Activated CD4-positive, alpha-beta T cell treated with anti-CD3 and anti-CD28 coated beads for 36 hours (primary cell): Measurements from ENCODE around the gene GMPR2. TPM values are rescaled to one million over a fixed set of nuclear protein-coding genes. Genes with fewer than 3 reads are reported as not detected.
"Not testable (repeated sequence)": the region's sequence is repeated elsewhere in the genome, so short reads cannot be mapped to it uniquely, and the experiment has no call there.

Experiments
- ATAC-seq: fragments of 200-7000 bp; cut with Tn5 transposase; one replicate; pipeline ENCODE4 v1.10.0; 2021; ENCODE audit warnings: mild to moderate bottlenecking, moderate library complexity
- CTCF ChIA-PET: fragments of 350-600 bp; sonication (Branson Sonifier 250); formaldehyde crosslinking; loops from one replicate; lab custom pipeline; 2021; ENCODE audit warnings: antibody characterized with exemption; lab: Charles Lee
- POLR2A ChIA-PET: fragments of 350-600 bp; sonication (Branson Sonifier 250); formaldehyde crosslinking; loops from one replicate; lab custom pipeline; 2021; ENCODE audit warnings: antibody characterized with exemption, inconsistent platforms; lab: Charles Lee
- DNase-seq: peaks from one replicate; pipeline ENCODE4 v3.0.0-alpha.2; 2020
- H3K27ac Mint-ChIP-seq: one replicate; pipeline ENCODE4 v1.8.0; 2021; ENCODE audit warnings: mixed read lengths
- H3K27me3 Mint-ChIP-seq: one replicate; pipeline ENCODE4 v1.8.0; 2021; ENCODE audit warnings: mixed read lengths
- H3K36me3 Mint-ChIP-seq: one replicate; pipeline ENCODE4 v1.8.0; 2021; ENCODE audit warnings: low read depth, mixed read lengths
- H3K4me1 Mint-ChIP-seq: one replicate; pipeline ENCODE4 v1.8.0; 2021; ENCODE audit warnings: mixed read lengths
- H3K4me3 Mint-ChIP-seq: one replicate; pipeline ENCODE4 v1.8.0; 2021; ENCODE audit warnings: mild to moderate bottlenecking, moderate library complexity, mixed read lengths
- H3K9me3 Mint-ChIP-seq: one replicate; pipeline ENCODE4 v1.8.0; 2021; ENCODE audit warnings: low read depth, mixed read lengths
- intact Hi-C, 2 experiments: fragments of 100-400 bp; cut with DNase I in 1 of 2; cut with micrococcal nuclease in 1 of 2; formaldehyde crosslinking; loops; one replicate each; pipeline versions ENCODE4 v1.14.2 to v1.15.1; 2022 to 2024; cut with DNase I, micrococcal nuclease
- total RNA-seq, 2 experiments: library from RNA; stranded (reverse); gene quantifications; one replicate each; pipeline ENCODE4 v1.2.3, GENCODE V29; 2021

GMPR2 gene
- total RNA-seq, 2 experiments from 2014 or later, result 56.7 to 59.6 TPM

- intact Hi-C loops, H3K27me3 Mint-ChIP-seq, POLR2A ChIA-PET, DNase-seq, CTCF ChIA-PET, H3K27ac Mint-ChIP-seq, H3K4me3 Mint-ChIP-seq, ATAC-seq: not testable (repeated sequence)
- Mint-ChIP-seq H3K36me3 (peaks cover 80% of the 10 kb centered on the region), H3K4me1 (peaks cover 29% of the 10 kb centered on the region), H3K9me3 (peaks cover 15% of the 10 kb centered on the region)
These were observed 30.2 kb upstream of the GMPR2 start for GRCh38 chr14:24202538-24202937.

DNA sequence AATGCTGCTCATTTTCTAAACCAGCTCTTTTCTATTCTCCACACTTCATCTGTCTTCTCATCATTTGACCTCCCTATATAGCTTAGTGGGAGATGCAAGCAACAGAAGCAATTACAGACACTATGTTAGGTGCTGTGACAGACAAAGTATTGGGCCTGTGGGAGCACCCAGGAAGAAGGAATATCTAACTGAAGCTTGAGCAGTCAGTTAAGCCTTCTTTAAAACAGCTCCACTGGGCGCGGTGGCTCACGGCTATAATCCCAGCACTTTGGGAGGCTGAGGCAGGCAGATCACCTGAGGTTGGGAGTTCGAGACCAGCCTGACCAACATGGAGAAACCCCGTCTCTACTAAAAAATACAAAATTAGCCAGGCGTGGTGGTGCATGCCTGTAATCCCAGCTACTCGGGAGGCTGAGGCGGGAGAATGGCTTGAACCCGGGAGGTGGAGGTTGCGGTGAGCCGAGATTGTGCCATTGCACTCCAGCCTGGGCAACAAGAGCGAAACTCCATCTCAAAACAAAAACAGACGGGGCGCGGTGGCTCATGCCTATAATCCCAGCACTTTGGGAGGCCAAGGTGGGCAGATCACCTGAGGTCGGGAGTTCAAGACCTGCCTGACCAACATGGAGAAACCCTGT, 29.4 kb upstream of the GMPR2 start:
- H3K4me3 Mint-ChIP-seq, intact Hi-C loops, POLR2A ChIA-PET, H3K27me3 Mint-ChIP-seq, DNase-seq, H3K27ac Mint-ChIP-seq, ATAC-seq: not testable (repeated sequence)
- Mint-ChIP-seq H3K9me3 (peaks cover 15% of the 10 kb centered on the region), H3K36me3 (peaks cover 87% of the 10 kb centered on the region), H3K4me1 (peaks cover 26% of the 10 kb centered on the region)
- CTCF ChIA-PET, result interaction anchor here (0.6 to 0.7 kb wide), 2 partner anchors 32 to 117 kb away, joined by 3 read pairs; no protein-coding TSS in a partner anchor

- ChIA-PET CTCF (interaction anchor here (0.6 to 1.3 kb wide), 4 partner anchors 15 to 67 kb away, joined by 3 read pairs; partner anchors contain the start of genes IPO4 and RABGGTA), POLR2A (no interaction called here)
- no peak for DNase-seq
- Mint-ChIP-seq H3K36me3 (peaks cover 83% of the 10 kb centered on the region), H3K9me3 (peaks cover 14% of the 10 kb centered on the region), H3K27ac (no peak overlapping the region), H3K27me3 (no peaks in the 10 kb centered on the region), H3K4me3 (no peak overlapping the region), H3K4me1 (peaks cover 17% of the 10 kb centered on the region)
- no peak for ATAC-seq
- intact Hi-C loops, result no loop called here
These were observed 28.3 kb upstream of the GMPR2 start for GRCh38 chr14:24204163-24205146.

- CTCF ChIA-PET, result interaction anchor here (0.6 to 1.3 kb wide), 5 partner anchors 9 to 93 kb away, joined by 3 read pairs; partner anchors contain the start of genes DHRS1, IPO4, MDP1 and NOP9
- H3K36me3 Mint-ChIP-seq, result peaks cover 82% of the 10 kb centered on the region
These were observed 26.2 kb upstream of the GMPR2 start for GRCh38 chr14:24206260-24207103.

GRCh38 chr14:24207104-24207551, 25.6 kb upstream of the GMPR2 start:
- Mint-ChIP-seq H3K4me3 (no peak overlapping the region), H3K36me3 (peaks cover 80% of the 10 kb centered on the region), H3K4me1 (peaks cover 30% of the 10 kb centered on the region), H3K9me3 (peaks cover 7% of the 10 kb centered on the region), H3K27ac (peak overlapping the region; percentile 13), H3K27me3 (no peaks in the 10 kb centered on the region)
- ChIA-PET POLR2A (no interaction called here), CTCF (interaction anchor here (0.5 to 0.8 kb wide), 5 partner anchors 9 to 102 kb away, joined by 3 read pairs; partner anchors contain the start of genes DHRS1, MDP1 and NOP9)
- no peak for ATAC-seq
- no peak for DNase-seq
- intact Hi-C loops, result no loop called here

More at GRCh38 chr14:24206260-24207103, 26.2 kb upstream of the GMPR2 start:
- DNase-seq, result no peak
- POLR2A ChIA-PET, result no interaction called here
- no peak overlapping the region for H3K4me3 Mint-ChIP-seq
- no peak for ATAC-seq
- H3K27ac Mint-ChIP-seq, result peak overlapping the region; percentile 16
- H3K4me1 Mint-ChIP-seq, result peaks cover 25% of the 10 kb centered on the region
- H3K9me3 Mint-ChIP-seq, result peaks cover 11% of the 10 kb centered on the region
- no peaks in the 10 kb centered on the region for H3K27me3 Mint-ChIP-seq
- intact Hi-C loops, result no loop called here

GRCh38 chr14:24207625-24208024, 25.1 kb upstream of the GMPR2 start:
- Mint-ChIP-seq H3K27ac (no peak overlapping the region), H3K4me1 (peaks cover 33% of the 10 kb centered on the region), H3K9me3 (peaks cover 6% of the 10 kb centered on the region), H3K4me3 (no peak overlapping the region), H3K36me3 (peaks cover 78% of the 10 kb centered on the region), H3K27me3 (no peaks in the 10 kb centered on the region)
- ChIA-PET POLR2A (no interaction called here), CTCF (interaction anchor here (0.5 to 1.4 kb wide), 5 partner anchors 8 to 101 kb away, joined by 3 read pairs; partner anchors contain the start of genes DHRS1, MDP1 and NOP9)
- no peak for DNase-seq
- no peak for ATAC-seq
- intact Hi-C loops, result no loop called here

DNA sequence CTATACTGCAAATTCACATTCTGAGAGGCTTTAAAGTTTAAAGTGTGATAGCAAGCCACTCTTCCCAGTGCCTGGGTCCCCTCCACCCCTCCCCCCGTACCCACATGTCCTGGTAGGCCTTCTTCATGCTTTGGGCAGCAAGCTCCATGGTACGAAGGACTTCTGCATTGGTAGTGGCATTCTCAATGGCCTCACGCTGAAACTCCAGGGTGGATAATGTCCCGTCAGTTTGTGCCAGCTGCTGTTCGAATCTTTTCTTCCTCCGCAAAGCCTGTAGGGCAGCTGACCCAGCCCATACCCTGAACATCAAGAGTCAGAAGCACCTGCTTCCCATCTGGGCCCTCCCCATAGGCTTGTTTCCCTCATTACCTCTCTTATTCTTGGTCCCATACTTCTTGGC, 21.4 kb upstream of the GMPR2 start:
- ChIA-PET POLR2A (interaction anchor here (0.8 kb wide), 1 partner anchor 49 kb away, joined by 3 read pairs; no protein-coding TSS in a partner anchor), CTCF (interaction anchor here (1.0 to 1.3 kb wide), 2 partner anchors 16 to 27 kb away, joined by 3 to 4 read pairs; partner anchors contain the start of gene TM9SF1)
- Mint-ChIP-seq H3K4me1 (peaks cover 55% of the 10 kb centered on the region), H3K9me3 (no peaks in the 10 kb centered on the region), H3K27me3 (no peaks in the 10 kb centered on the region), H3K4me3 (peak overlapping the region; percentile 94), H3K27ac (peak overlapping the region; percentile 83), H3K36me3 (peaks cover 60% of the 10 kb centered on the region)
- no peak for ATAC-seq
- no peak for DNase-seq
- intact Hi-C loops, result no loop called here

GRCh38 chr14:24212924-24213865, 19.5 kb upstream of the GMPR2 start, which contains the start of gene CHMP4A:
TSS of gene CHMP4A (minus strand) at chr14:24213488. CDS start at chr14:24213439, 49 bp downstream.
- Mint-ChIP-seq H3K4me3 (peak within 1 kb of the TSS; percentile 94), H3K27me3 (no peaks in the 10 kb centered on the region), H3K27ac (peak within 1 kb of the TSS; percentile 95), H3K4me1 (peaks cover 50% of the 10 kb centered on the region), H3K9me3 (no peaks in the 10 kb centered on the region), H3K36me3 (peaks cover 50% of the 10 kb centered on the region)
- CTCF ChIA-PET, result interaction anchor here (0.6 to 3.8 kb wide), 14 partner anchors 15 to 223 kb away, joined by 3 to 44 read pairs (median 7); partner anchors contain the start of genes CIDEB, DHRS1, IPO4 and LTB4R
- POLR2A ChIA-PET, result interaction anchor here (0.5 to 2.3 kb wide), 17 partner anchors 13 to 1342 kb away, joined by 3 to 18 read pairs (median 4); partner anchors contain the start of genes DCAF11, EMC9, GMPR2 and IPO4
- peak; percentile 82 for ATAC-seq
- peak; percentile 99 for DNase-seq
- intact Hi-C loops, result loop anchor here (1.0 to 2.0 kb wide), 14 partner anchors 18 to 229 kb away; partner anchors contain the start of genes DHRS1 (in 2 of the 2), GMPR2 (in 2 of the 2), NEDD8 (in 2 of the 2) and NOP9 (in 2 of the 2)
